ENCODE measurements around the gene REPS2.

DNA sequence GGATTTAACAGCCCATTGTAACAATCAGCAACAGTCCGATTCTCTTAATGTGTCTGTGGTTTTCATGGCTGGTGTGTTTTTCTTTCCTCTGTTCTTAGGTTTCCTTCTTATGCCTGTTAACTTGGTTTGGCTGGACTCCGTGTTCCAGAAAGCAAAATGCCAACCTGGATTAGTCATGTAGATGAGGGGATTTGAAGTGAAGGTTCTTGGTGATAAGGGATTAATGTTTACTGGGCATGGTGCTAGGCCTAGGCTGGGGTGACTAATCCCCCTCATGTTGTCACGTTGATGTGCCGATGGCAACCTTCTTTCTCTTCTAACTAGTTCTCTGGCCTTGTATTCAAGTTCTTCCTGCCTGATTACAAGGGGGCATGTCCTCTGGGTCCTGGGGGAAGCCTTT is 85.9 kb downstream of the REPS2 start:
- TF ChIP-seq, protein P1, sequence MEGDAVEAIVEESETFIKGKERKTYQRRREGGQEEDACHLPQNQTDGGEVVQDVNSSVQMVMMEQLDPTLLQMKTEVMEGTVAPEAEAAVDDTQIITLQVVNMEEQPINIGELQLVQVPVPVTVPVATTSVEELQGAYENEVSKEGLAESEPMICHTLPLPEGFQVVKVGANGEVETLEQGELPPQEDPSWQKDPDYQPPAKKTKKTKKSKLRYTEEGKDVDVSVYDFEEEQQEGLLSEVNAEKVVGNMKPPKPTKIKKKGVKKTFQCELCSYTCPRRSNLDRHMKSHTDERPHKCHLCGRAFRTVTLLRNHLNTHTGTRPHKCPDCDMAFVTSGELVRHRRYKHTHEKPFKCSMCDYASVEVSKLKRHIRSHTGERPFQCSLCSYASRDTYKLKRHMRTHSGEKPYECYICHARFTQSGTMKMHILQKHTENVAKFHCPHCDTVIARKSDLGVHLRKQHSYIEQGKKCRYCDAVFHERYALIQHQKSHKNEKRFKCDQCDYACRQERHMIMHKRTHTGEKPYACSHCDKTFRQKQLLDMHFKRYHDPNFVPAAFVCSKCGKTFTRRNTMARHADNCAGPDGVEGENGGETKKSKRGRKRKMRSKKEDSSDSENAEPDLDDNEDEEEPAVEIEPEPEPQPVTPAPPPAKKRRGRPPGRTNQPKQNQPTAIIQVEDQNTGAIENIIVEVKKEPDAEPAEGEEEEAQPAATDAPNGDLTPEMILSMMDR (IDR thresholded peaks at IDR 0.05; ENCODE audit: low read length), result no peak
- TF ChIP-seq EZH2phosphoT487 (IDR thresholded peaks at IDR 0.05; ENCODE audit: low read length), result no peak
- no peak for TF ChIP-seq EZH2 (optimal IDR thresholded peaks at IDR 0.05; ENCODE audit: low read depth, low read length)
